Hypothalamus (tissue), 51 donors: ENCODE measurements around the gene VPS16.

Experiments used
- DNase-seq, 51 donors: peaks; one replicate each; lab custom pipeline; 2025; lab: John Stamatoyannopoulos, UW

VPS16 gene

GRCh38 chr20:2833761-2834160 is 6.8 kb upstream of the VPS16 start:
- DNase-seq = no peak

GRCh38 chr20:2834401-2835110 is 6.0 kb upstream of the VPS16 start:
- no peak for DNase-seq

DNA sequence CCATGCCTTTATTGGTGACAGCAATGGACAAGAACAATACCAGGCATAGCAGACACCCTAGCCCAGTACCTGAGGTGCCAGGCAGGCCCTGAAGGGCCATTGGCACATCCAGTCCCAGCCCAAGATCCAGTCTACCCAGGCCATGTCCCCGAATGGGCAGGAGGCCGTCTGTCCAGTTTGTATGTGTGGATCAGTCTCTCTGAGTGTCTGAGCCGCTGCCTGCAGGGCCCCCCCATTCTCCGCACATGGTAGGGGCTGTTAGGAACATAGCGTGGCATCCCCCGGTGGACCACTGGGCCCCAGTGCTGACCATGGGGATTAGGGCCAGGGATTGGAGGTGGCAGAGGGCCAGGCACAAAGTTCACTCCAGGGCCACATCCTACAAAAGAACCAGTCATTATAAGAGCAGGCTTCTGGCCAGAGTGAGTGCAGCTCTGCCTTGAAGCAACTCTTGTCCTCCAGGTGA is 5.2 kb upstream of the VPS16 start:
- DNase-seq = no peak

DNA sequence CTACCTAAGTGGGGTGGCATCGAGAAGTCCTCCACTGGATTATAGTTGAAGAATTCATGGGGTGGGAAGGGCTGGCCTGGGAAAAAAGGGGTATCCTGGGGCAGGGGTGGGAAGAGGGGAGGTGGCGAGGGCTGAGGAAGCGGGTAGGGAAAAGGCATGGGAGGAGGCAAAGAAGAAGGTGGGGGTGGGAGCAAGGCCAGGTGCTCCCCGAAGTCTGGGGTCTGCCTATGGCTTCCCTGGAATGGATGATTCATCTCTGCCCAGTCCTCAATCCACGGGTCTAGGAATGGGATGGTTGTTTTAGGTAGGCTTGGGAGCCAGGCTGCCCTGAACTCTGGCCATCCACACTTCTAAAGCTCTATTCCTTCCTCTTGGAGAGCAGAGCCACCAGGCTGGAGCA is 4.5 kb upstream of the VPS16 start:
- no peak for DNase-seq

DNA sequence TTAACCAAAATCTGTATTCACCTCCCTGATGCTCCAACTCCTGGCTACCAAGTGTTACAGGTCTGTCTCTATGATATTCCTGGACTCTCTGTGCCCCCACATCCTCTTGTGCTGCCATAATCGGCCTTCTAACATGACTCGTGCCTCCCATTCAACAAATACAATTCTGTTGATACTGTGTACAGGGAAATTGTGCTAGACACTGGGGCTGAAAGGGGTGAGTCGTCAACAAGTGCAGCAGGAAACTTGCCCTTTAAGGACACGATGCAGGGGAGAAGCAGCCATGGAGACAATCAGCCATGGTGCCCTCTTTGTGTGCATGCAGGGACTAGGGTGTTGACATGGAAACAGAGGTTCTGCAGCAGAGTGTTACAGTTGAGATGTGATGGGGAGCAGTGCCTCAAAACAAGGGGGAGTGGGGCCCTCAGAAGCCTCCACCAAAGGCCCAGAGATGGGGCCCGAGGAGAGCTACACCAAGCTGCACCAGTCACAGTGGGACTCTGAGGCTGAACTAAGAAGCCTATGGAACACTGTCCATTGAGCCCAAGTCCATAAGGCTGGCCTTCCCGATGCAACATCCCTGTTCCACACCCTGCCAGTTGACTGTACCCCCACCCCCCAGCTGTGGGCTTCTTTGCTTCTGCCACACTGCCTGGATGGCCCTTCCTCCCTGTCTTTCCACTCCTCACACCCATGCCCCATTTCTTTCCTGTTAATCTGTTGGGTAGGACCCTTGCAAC is 3.2 kb upstream of the VPS16 start:
- DNase-seq = no peak

DNA sequence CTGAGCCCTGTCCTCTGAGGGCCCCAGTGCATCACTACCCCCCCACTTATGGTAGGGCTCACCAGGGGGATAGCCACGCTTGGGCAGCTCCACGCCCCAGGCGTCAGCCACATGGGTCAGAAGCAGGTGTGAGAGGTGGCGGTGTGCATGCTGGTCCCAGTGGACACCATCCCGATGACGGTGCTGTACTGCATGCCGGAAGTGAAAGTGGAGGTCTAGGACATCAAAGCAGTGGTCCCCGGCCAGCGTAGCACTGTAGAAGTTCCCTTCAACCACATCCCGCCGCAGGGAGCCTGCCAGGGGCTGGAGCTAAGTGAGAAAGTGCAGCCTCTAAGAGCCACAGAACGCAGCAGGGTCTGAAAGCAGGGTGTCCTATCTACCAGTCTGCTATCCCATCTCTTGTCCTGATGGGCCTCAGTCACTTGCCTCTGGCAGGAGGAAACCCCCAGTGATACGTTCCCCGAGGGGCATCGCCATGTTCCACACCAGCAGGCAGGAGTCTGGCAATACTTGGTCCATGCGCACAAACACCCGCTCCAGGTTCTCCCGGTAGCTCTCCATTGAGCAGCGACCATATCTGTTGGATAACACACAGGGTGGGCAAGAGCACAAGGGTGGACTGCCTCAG is 2.3 kb upstream of the VPS16 start:
- no peak for DNase-seq

DNA sequence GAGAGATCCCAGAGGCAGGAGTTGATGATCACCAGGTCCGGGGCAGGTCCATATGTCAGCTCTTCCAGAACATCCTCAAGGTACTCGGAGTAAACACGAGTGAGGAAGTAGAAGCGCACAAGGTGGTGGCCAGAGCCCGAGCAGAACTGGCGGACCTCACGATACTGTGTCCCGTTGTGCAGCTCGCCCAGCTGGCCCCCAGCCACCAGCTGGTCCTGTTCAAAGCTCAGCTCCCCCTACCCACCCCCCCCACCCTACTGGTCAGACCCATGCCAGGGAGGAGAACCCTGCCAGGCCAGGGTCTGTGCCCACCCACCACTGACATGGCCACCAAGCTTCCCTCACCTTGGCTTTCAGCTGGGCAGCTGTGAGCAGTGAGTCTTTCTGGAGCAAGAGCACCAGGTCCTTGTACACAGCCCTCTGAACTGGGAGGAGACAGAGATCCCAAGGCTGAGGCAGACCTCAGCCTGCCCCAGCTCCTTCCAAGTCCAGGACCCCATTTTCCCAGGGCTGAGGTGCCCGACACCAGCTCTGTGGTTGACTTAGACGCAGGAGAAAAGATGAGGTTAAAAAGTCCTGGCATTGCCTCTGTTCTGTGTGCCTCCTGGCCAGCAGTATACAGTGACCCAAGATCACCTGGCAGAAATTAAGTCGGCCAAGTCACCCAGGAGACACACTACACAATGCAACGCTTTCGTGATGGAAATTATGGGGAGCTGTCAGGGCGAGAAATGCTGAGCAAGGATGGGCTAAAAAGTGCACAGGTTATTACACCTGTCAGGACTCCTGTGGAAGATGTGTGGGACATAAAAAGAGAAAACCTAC is 1.5 kb upstream of the VPS16 start:
- DNase-seq = no peak

- peak in 3 of 51 donors; percentile 7 to 44 (median 42) for DNase-seq
These were observed 810 bp upstream of the VPS16 start for GRCh38 chr20:2839732-2840137.

DNA sequence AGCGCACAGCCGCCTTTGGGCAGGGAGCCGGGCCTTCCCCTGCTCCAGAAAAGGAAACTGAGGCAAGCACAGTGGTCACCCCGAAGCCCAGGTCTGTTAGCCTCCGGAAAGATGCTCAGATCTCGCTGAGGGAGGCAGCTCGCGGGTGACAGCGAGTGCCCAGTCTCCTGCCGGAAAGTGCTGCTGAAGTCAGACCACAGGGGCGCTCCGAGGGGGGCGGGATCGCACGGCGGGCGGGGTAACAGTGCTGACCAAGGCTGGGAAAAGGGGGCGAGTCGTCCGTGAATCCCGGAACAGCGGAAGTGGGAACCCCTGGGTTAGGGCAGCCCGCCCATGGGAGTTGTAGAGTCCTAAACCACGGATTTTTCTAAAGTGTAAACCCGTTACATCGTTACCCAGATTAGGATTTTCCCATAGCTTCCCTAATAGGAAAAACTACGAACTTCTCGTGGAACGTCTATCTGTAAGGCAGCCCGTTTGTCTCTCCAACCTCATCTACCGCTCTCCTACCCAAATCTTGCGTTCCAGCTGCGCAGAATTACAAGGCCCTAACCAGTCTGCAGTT is 504 bp downstream of the VPS16 start:
- peak in 27 of 51 donors; percentile 19 to 72 (median 48) for DNase-seq

GRCh38 chr20:2845607-2846006 is 5.1 kb downstream of the VPS16 start:
- DNase-seq = no peak

DNA sequence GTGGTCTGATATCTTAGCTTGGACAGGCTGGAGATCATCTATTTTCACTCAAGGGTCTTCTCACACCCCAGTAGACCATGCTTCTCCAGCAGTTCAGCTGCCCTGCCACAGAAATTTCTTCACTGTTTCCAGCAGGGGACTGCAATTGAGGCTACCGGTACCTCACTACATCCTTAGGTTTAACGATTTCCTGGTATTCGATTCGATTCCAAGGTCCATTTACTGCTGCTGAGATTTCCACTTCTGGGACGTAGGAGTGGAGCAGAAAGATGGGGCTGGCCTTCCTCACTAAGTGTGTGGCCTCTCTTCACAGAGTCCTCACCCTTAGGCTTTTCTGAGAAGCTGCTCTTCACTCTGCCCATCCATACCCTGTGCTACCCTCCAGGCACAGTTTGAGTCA is 6.2 kb downstream of the VPS16 start:
- DNase-seq = no peak

- no peak for DNase-seq
These were observed 7.3 kb downstream of the VPS16 start for GRCh38 chr20:2847802-2848201.

DNA sequence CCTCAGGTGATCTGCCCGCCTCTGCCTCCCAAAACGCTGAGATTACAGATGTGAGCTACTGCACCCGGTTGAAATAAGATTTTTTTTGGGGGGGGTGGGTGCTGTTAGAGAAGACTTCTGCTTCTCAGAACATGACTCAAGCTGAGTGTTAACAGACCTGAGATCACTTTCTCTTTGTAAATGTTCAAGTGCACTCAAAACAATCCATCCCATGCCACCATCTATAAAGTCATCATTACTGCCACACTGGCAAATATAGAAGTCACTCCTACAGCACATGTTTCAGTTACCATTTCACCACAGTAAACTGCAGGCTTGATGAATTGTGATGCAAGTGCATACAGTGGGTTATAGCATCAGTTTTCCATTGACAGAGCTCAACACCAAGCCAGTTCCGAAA is 9.0 kb downstream of the VPS16 start:
- DNase-seq = no peak

- no peak for DNase-seq
These were observed 10.5 kb downstream of the VPS16 start for GRCh38 chr20:2851086-2851485.

DNA sequence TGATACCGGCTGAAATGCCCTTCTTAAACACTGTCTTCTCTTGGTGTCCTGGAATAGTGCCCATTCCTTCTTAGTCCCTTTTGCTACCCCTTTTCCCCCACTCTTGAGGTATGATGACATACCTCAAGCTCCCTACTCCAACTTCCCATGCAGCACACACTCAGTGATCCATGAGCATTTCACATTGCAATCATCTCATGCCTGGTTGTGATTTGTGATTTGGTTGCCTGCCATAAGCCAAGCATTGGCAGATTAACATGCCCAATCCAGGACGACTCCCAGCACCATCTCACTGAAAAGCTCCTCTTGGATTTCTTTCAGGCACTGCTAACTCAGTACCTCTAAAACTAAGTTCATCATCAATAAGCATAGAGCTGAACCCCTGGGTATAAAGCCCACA is 18.0 kb downstream of the VPS16 start:
- DNase-seq = no peak

DNA sequence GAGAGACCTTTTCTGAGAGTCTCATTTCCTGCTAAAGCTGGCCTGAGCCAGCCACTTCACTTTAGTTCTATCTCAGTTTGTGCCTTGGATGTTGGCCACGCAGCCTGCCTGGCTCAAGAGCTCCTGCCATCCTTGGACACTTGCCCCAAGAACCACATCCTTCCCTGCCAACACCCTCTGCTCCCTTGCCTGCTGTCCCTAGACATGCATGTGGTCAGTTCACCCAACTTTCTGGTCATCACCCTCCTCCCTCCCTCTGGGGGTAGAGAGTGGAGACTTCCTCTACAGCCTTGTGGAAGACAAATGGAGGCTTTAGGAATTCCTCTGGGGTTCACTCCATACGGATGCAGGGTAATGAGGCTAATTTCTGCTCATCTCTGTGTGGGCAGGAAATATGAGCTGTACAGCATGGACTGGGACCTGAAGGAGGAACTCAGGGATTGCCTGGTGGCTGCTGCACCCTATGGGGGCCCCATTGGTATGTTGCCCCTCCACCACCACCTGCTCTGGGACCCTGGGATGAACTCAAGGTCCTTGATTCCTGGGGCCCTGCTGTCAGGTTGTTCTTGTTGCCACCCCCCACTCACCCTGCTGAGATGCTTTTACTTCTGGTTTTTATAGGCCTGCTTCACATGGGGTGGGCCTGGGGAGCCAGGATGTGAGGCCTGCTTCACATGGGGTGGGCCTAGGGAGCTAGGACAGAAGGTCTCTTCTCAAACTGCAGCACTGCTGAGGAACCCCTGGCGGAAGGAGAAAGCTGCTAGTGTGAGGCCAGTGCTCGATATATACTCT is 19.0 kb downstream of the VPS16 start:
- peak in 16 of 51 donors; percentile 12 to 56 (median 28) for DNase-seq

DNA sequence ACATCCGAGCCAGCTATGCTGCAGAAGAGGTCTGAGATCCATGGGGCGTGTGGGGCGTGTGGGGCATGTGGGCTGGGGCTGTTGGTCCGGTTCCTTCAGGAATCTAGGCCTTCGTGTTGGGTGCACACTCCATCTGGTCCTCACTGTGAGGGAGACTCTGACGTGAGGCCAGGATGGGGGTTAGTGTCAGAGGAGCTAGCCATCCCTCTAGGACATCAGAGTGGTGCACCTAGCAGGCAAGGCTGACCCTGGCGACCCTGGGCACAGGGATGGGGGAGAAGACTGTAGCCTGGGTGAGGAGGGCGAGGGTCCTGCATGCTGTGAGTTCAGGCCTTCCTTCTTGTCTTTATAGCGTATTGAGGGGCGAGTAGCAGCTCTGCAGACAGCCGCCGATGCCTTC is 24.1 kb downstream of the VPS16 start:
- no peak for DNase-seq

- no peak for DNase-seq
These were observed 24.6 kb downstream of the VPS16 start for GRCh38 chr20:2865101-2865500.

- peak in 2 of 51 donors; percentile 7 to 20 for DNase-seq
These were observed 25.1 kb downstream of the VPS16 start for GRCh38 chr20:2865630-2866029.

GRCh38 chr20:2866236-2866635 is 25.7 kb downstream of the VPS16 start:
- no peak for DNase-seq
